Endothelial cell of umbilical vein (primary cell): ENCODE results near the gene TMEM92. TPM values are rescaled to one million over a fixed set of nuclear protein-coding genes. Genes with fewer than 3 reads are reported as not detected.
"Not testable (repeated sequence)": the region's sequence is repeated elsewhere in the genome, so short reads cannot be mapped to it uniquely, and the experiment has no call there.

Source experiments
- BruUV-seq: library from RNA; stranded (reverse); fragments of 400-500 nt; replicated peaks from 2 replicates; lab custom pipeline; 2021; lab: Mats Ljungman, UMichigan
- CTCF ChIA-PET: fragments of 300-600, 350-600 bp; sonication (Branson Sonifier 250); formaldehyde crosslinking; loops from one replicate; lab custom pipeline; 2021; ENCODE audit warnings: antibody characterized with exemption, inconsistent platforms; lab: Charles Lee
- POLR2A ChIA-PET: fragments of 300-600, 350-600 bp; sonication (Branson Sonifier 250); formaldehyde crosslinking; loops from one replicate; lab custom pipeline; 2021; ENCODE audit warnings: antibody characterized with exemption, inconsistent platforms; lab: Charles Lee
- DNase-seq: peaks from one replicate; pipeline ENCODE4 v3.0.0-alpha.2; 2011; ENCODE audit warnings: low read depth, low spot score
- FAIRE-seq: peaks from 2 replicates; lab custom pipeline; 2011; peaks lifted over from hg19 to GRCh38; lab: Jason Lieb, UNC
- H2AFZ ChIP-seq: 2 replicates; pipeline ENCODE4 v1.6.0; 2012; ENCODE audit warnings: low read depth, low read length, control low read depth, inconsistent platforms
- H3K27ac ChIP-seq: 2 replicates; pipeline ENCODE4 v1.5.1; 2011; ENCODE audit warnings: low read depth, mild to moderate bottlenecking, control low read depth, low read length, moderate library complexity; ENCODE audit not compliant: insufficient read depth
- H3K27me3 ChIP-seq, 2 experiments: 2 replicates each; pipeline versions ENCODE4 v1.6.0 to v1.6.1; 2011; ENCODE audit warnings: low read length in 2 of 2, mixed read lengths in 1 of 2; ENCODE audit not compliant: control insufficient read depth in 2 of 2, insufficient read depth in 2 of 2
- H3K36me3 ChIP-seq, 2 experiments: 2 replicates in 1 of 2; 3 replicates in 1 of 2; pipeline ENCODE4 v1.5.1; 2011; ENCODE audit warnings: low read length in 2 of 2, mild to moderate bottlenecking in 1 of 2, moderate library complexity in 1 of 2; ENCODE audit not compliant: control insufficient read depth in 2 of 2, insufficient read depth in 2 of 2; ENCODE audit errors: extremely low read depth in 1 of 2
- H3K4me1 ChIP-seq: 3 replicates; pipeline ENCODE4 v1.5.1; 2011; ENCODE audit warnings: mild to moderate bottlenecking, low read length; ENCODE audit not compliant: control insufficient read depth, insufficient read depth; ENCODE audit errors: extremely low read depth
- H3K4me2 ChIP-seq: 2 replicates; pipeline ENCODE4 v1.6.1; 2011; ENCODE audit warnings: low read length, control low read depth, mixed read lengths; ENCODE audit not compliant: insufficient read depth
- H3K4me3 ChIP-seq, 3 experiments: fragments of 200-600 bp in 1 of 3; sonication (generic), shearing (Covaris generic) in 1 of 3; replicated peaks in 1 of 3; 2 replicates each; pipeline ENCODE4 v1.5.1; 2011 to 2016; ENCODE audit warnings: control low read depth in 3 of 3, low read length in 3 of 3, mild to moderate bottlenecking in 2 of 3, inconsistent platforms in 1 of 3, low read depth in 1 of 3, moderate library complexity in 1 of 3; ENCODE audit not compliant: insufficient read depth in 1 of 3
- H3K79me2 ChIP-seq: 2 replicates; pipeline ENCODE4 v1.6.0; 2012; ENCODE audit warnings: low read length, inconsistent platforms; ENCODE audit not compliant: control insufficient read depth, insufficient read depth
- H3K9ac ChIP-seq: replicated peaks from 2 replicates; pipeline ENCODE3; 2011; ENCODE audit warnings: low read length, control low read depth; ENCODE audit not compliant: insufficient read depth; ENCODE audit errors: extremely low read depth
- H3K9me1 ChIP-seq: replicated peaks from 3 replicates; pipeline ENCODE4 v1.6.0; 2011; ENCODE audit warnings: mild to moderate bottlenecking, low read length; ENCODE audit not compliant: control insufficient read depth, insufficient read depth; ENCODE audit errors: extremely low read depth
- H3K9me3 ChIP-seq: replicated peaks from 2 replicates; pipeline ENCODE4 v1.5.1; 2012; ENCODE audit warnings: low read length, inconsistent platforms; ENCODE audit not compliant: control insufficient read depth, insufficient read depth
- H4K20me1 ChIP-seq: replicated peaks from 2 replicates; pipeline ENCODE3; 2011; ENCODE audit warnings: mild to moderate bottlenecking, low read length; ENCODE audit not compliant: control insufficient read depth, insufficient read depth; ENCODE audit errors: extremely low read depth
- EZH2 ChIP-seq: IDR thresholded peaks from 2 replicates; pipeline ENCODE4 v1.6.1; 2012; ENCODE audit warnings: borderline replicate concordance, low read depth, mild to moderate bottlenecking, moderate library complexity, low read length, inconsistent platforms; ENCODE audit not compliant: severe bottlenecking
- FOS ChIP-seq: IDR thresholded peaks from 2 replicates; pipeline ENCODE4 v1.6.1; 2011; ENCODE audit warnings: mild to moderate bottlenecking, low read length, moderate library complexity, borderline replicate concordance; ENCODE audit not compliant: insufficient read depth
- GATA2 ChIP-seq: IDR thresholded peaks from 2 replicates; pipeline ENCODE4 v1.7.0; 2011; ENCODE audit warnings: low read depth, mild to moderate bottlenecking, moderate library complexity, mixed read lengths, low read length; ENCODE audit not compliant: insufficient read length, insufficient read depth
- JUN ChIP-seq: IDR thresholded peaks from 2 replicates; pipeline ENCODE4 v1.6.1; 2011; ENCODE audit warnings: borderline replicate concordance, low read depth; ENCODE audit not compliant: insufficient read length, insufficient read depth
- MYC ChIP-seq: IDR thresholded peaks from one replicate; pipeline ENCODE4 v1.6.1; 2011; ENCODE audit warnings: mild to moderate bottlenecking, low read depth, low read length
- POLR2A ChIP-seq: IDR thresholded peaks from 2 replicates; pipeline ENCODE4 v1.6.1; 2012; ENCODE audit warnings: low read depth, mild to moderate bottlenecking, control low read depth, low read length
- POLR2AphosphoS5 ChIP-seq: IDR thresholded peaks from 2 replicates; pipeline ENCODE4 v1.6.1; 2012; ENCODE audit warnings: low read depth, mild to moderate bottlenecking, control low read depth, low read length, moderate library complexity; ENCODE audit not compliant: insufficient read depth
- dilution Hi-C: fragments of 300-500 bp; cut with MboI; formaldehyde crosslinking; loops from one replicate; pipeline ENCODE4 v1.15.0; 2019; ENCODE audit warnings: low sequenced_read_pairs; ENCODE audit not compliant: extremely low pct_ligation_motif_present
- intact Hi-C: fragments of 100-400 bp; cut with micrococcal nuclease; formaldehyde crosslinking; loops from one replicate; pipeline ENCODE4 v1.10.0; 2022
- polyA plus RNA-seq, 4 experiments: library from polyadenylated mRNA; depleted of rRNA in 3 of 4; stranded (reverse) in 3 of 4; unstranded in 1 of 4; fragments of >200 nt; gene quantifications; 2 replicates each; pipeline versions ENCODE4 v1.2.1 to v1.2.3, GENCODE V29; 2011 to 2012; ENCODE audit warnings: missing spikeins in 1 of 4
- total RNA-seq: library from RNA; stranded (reverse); gene quantifications from 2 replicates; pipeline ENCODE4 v1.2.3, GENCODE V29; 2021
- TF ChIP-seq, protein P1 (sequence below): IDR thresholded peaks from 2 replicates; pipeline ENCODE4 v1.6.1; 2011; ENCODE audit not compliant: insufficient read depth, insufficient read length
- TF ChIP-seq, protein P2 (sequence below), 2 donors: IDR thresholded peaks; 1 replicate in 1 of 2; 2 replicates in 1 of 2; pipeline ENCODE4 v1.5.1; 2011; ENCODE audit warnings: low read length in 2 of 2, mild to moderate bottlenecking in 2 of 2, moderate library complexity in 2 of 2, control low read depth in 1 of 2, inconsistent platforms in 1 of 2, low read depth in 1 of 2; ENCODE audit not compliant: insufficient read depth in 1 of 2; ENCODE audit errors: extremely low read depth in 1 of 2

Gene TMEM92
- total and polyA plus RNA-seq, 2 donors (not counting 3 experiments of a cell fraction or from before 2014, with no cell fraction given) = 0.03 TPM; not detected in 1

- Histone ChIP-seq H3K4me3 (no peak overlapping the region), H3K4me2 (no peak overlapping the region), H3K9me3 (no peaks in the 10 kb centered on the region), H2AFZ (no peak overlapping the region), H3K27me3 (peaks cover 3 to 6% of the 10 kb centered on the region in 2 experiments), H3K27ac (no peak overlapping the region), H3K9ac (no peak overlapping the region), H3K4me1 (peaks cover 9% of the 10 kb centered on the region), H3K79me2 (no peaks in the 10 kb centered on the region), H3K36me3 (no peaks in the 10 kb centered on the region), H4K20me1 (no peaks in the 10 kb centered on the region), H3K9me1 (no peaks in the 10 kb centered on the region)
- CTCF ChIA-PET = interaction anchor here (1.1 to 11.4 kb wide), 8 partner anchors 14 to 101 kb away, joined by 4 to 236 read pairs (median 5); partner anchors contain the start of gene COL1A1
- FAIRE-seq (no peak), DNase-seq (no peak)
- dilution Hi-C loops (no loop called here), intact Hi-C loops (no loop called here)
- TF ChIP-seq, protein P1, sequence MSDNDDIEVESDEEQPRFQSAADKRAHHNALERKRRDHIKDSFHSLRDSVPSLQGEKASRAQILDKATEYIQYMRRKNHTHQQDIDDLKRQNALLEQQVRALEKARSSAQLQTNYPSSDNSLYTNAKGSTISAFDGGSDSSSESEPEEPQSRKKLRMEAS = no peak
- TF ChIP-seq POLR2A = no peak
- TF ChIP-seq POLR2AphosphoS5 = no peak
- TF ChIP-seq, protein P2, sequence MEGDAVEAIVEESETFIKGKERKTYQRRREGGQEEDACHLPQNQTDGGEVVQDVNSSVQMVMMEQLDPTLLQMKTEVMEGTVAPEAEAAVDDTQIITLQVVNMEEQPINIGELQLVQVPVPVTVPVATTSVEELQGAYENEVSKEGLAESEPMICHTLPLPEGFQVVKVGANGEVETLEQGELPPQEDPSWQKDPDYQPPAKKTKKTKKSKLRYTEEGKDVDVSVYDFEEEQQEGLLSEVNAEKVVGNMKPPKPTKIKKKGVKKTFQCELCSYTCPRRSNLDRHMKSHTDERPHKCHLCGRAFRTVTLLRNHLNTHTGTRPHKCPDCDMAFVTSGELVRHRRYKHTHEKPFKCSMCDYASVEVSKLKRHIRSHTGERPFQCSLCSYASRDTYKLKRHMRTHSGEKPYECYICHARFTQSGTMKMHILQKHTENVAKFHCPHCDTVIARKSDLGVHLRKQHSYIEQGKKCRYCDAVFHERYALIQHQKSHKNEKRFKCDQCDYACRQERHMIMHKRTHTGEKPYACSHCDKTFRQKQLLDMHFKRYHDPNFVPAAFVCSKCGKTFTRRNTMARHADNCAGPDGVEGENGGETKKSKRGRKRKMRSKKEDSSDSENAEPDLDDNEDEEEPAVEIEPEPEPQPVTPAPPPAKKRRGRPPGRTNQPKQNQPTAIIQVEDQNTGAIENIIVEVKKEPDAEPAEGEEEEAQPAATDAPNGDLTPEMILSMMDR (IDR thresholded peaks at IDR 0.05; ENCODE audit: extremely low read depth in 1 of 2, insufficient read depth in 1 of 2, low read depth in 1 of 2, low read length in 2 of 2) = no peak
- TF ChIP-seq JUN = no peak
- TF ChIP-seq FOS = no peak
- no peak for TF ChIP-seq GATA2
- no peak for TF ChIP-seq EZH2
- no peak for TF ChIP-seq MYC
- no TSS peak for BruUV-seq
- POLR2A ChIA-PET = no interaction called here
Measured at GRCh38 chr17:50270435-50271362, 3.6 kb upstream of the TMEM92 start.

DNA sequence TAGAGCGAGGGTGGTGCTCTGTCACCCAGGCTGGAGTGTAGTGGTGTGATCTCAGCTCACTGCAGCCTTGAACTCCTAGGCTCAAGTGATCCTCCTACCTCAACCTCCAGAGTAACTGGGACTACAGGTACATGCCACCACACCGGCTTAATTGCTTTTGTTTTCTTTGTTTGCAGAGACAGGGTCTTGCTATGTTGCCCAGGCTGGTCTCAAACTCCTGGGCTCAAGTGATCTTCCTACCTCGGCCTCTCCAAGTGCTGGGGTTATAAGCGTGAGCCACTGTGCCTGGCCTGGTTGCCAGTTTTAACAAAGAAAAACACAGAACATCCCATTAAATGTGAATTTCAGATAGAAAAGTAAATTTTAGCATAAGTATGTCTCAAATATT is 2.9 kb upstream of the TMEM92 start:
- H3K4me1 ChIP-seq, H3K27ac ChIP-seq, H4K20me1 ChIP-seq, H3K9ac ChIP-seq, H3K79me2 ChIP-seq, H2AFZ ChIP-seq, intact Hi-C loops, FAIRE-seq, BruUV-seq, H3K4me3 ChIP-seq, dilution Hi-C loops, H3K4me2 ChIP-seq, DNase-seq, POLR2A ChIA-PET, H3K9me3 ChIP-seq, H3K27me3 ChIP-seq, H3K9me1 ChIP-seq, H3K36me3 ChIP-seq: not testable (repeated sequence)
- CTCF ChIA-PET = interaction anchor here (0.9 to 11.4 kb wide), 11 partner anchors 9 to 102 kb away, joined by 3 to 236 read pairs (median 4); partner anchors contain the start of gene COL1A1
